GM18861 (cell line): ENCODE data around the gene C10orf71.
A peak's percentile ranks its signal among the peaks of the same experiment; 100 is the strongest.

ENCODE experiments used
- ATAC-seq: cut with Tn5 transposase; IDR thresholded peaks from one replicate; pipeline ENCODE4 v1.9.1; 2021; ENCODE audit not compliant: unreplicated experiment

Gene C10orf71

GRCh38 chr10:49359349-49360270 is 60.6 kb downstream of the C10orf71 start:
- no peak for ATAC-seq

GRCh38 chr10:49360271-49361177 is 61.6 kb downstream of the C10orf71 start:
- ATAC-seq, result no peak

GRCh38 chr10:49361178-49361554 is 62.2 kb downstream of the C10orf71 start:
- no peak for ATAC-seq

GRCh38 chr10:49361735-49362568 is 63.0 kb downstream of the C10orf71 start:
- ATAC-seq, result no peak

GRCh38 chr10:49362596-49363260 is 63.8 kb downstream of the C10orf71 start:
- ATAC-seq, result peak; percentile 85

GRCh38 chr10:49363309-49364031 is 64.5 kb downstream of the C10orf71 start:
- ATAC-seq, result no peak

- no peak for ATAC-seq
Observed at GRCh38 chr10:49364051-49364450, 65.1 kb downstream of the C10orf71 start.

GRCh38 chr10:49364747-49365146 is 65.8 kb downstream of the C10orf71 start:
- ATAC-seq, result no peak

- no peak for ATAC-seq
Observed at GRCh38 chr10:49365275-49365674, 66.3 kb downstream of the C10orf71 start.

GRCh38 chr10:49365675-49366415 is 66.9 kb downstream of the C10orf71 start:
- ATAC-seq, result no peak

- no peak for ATAC-seq
Observed at GRCh38 chr10:49366460-49366859, 67.5 kb downstream of the C10orf71 start.

GRCh38 chr10:49367600-49367999 is 68.6 kb downstream of the C10orf71 start:
- no peak for ATAC-seq

- no peak for ATAC-seq
Observed at GRCh38 chr10:49368256-49368655, 69.3 kb downstream of the C10orf71 start.

GRCh38 chr10:49369216-49370162 is 70.5 kb downstream of the C10orf71 start:
- ATAC-seq, result no peak

- ATAC-seq, result no peak
Observed at GRCh38 chr10:49370326-49371100, 71.5 kb downstream of the C10orf71 start.

- ATAC-seq, result no peak
Observed at GRCh38 chr10:49371967-49372366, 73.0 kb downstream of the C10orf71 start.

- ATAC-seq, result no peak
Observed at GRCh38 chr10:49373361-49373760, 74.4 kb downstream of the C10orf71 start.
